ENCODE results near the gene MAB21L2.

Gene MAB21L2

GRCh38 chr4:150578745-150579501 is 3.0 kb upstream of the MAB21L2 start (continued):
- TF ChIP-seq, protein P1, sequence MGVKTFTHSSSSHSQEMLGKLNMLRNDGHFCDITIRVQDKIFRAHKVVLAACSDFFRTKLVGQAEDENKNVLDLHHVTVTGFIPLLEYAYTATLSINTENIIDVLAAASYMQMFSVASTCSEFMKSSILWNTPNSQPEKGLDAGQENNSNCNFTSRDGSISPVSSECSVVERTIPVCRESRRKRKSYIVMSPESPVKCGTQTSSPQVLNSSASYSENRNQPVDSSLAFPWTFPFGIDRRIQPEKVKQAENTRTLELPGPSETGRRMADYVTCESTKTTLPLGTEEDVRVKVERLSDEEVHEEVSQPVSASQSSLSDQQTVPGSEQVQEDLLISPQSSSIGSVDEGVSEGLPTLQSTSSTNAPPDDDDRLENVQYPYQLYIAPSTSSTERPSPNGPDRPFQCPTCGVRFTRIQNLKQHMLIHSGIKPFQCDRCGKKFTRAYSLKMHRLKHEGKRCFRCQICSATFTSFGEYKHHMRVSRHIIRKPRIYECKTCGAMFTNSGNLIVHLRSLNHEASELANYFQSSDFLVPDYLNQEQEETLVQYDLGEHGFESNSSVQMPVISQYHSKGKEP (tag by site-specific recombination; IDR thresholded peaks at IDR 0.05) = no peak
- TF ChIP-seq ZNF664 (tag by site-specific recombination; IDR thresholded peaks at IDR 0.05) (0 out of 2 replicates have a peak, but pooled peaks have one; percentile 20), ZNF747 (tag by site-specific recombination; IDR thresholded peaks at IDR 0.05) (no peak), ZNF366 (tag by site-specific recombination; conservative IDR thresholded peaks at IDR 0.05) (peak; percentile 45; the same call in 1 of the 2 replicates), ZBTB17 (tag by site-specific recombination; IDR thresholded peaks at IDR 0.05) (peak; percentile 19; the same call in 1 of the 2 replicates), IKZF3 (tag by site-specific recombination; IDR thresholded peaks at IDR 0.05) (0 out of 2 replicates have a peak, but pooled peaks have one; percentile 6)
- TF ChIP-seq, protein P2, sequence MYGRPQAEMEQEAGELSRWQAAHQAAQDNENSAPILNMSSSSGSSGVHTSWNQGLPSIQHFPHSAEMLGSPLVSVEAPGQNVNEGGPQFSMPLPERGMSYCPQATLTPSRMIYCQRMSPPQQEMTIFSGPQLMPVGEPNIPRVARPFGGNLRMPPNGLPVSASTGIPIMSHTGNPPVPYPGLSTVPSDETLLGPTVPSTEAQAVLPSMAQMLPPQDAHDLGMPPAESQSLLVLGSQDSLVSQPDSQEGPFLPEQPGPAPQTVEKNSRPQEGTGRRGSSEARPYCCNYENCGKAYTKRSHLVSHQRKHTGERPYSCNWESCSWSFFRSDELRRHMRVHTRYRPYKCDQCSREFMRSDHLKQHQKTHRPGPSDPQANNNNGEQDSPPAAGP (tag by site-specific recombination; IDR thresholded peaks at IDR 0.05) = peak; percentile 20; the same call in 1 of the 2 replicates

- Histone ChIP-seq H3K27ac (ENCODE audit: extremely low read depth, low read depth, low read length) (peak overlapping the region; percentile 24; the same call in 1 of the 2 replicates), H3K36me3 (ENCODE audit: control insufficient read depth in 2 of 2, insufficient read depth in 1 of 2, low read length in 2 of 2) (peaks cover 0 to 12% of the 10 kb centered on the region in 2 experiments; a peak in 1 of 3 replicates), H3K4me1 (ENCODE audit: control insufficient read depth, insufficient read depth, low read length) (no peaks in the 10 kb centered on the region), H3K9me3 (ENCODE audit: control insufficient read depth, insufficient read depth, low read depth, low read length) (no peaks in the 10 kb centered on the region), H3K4me3 (ENCODE audit: low read depth, low read length) (peak overlapping the region; percentile 42)
- ChIA-PET CTCF (interaction anchor here (0.9 kb wide), 1 partner anchor 282 kb away, joined by 4 read pairs; no protein-coding TSS in a partner anchor), POLR2A (no interaction called here)
- TF ChIP-seq ZNF76 (tag by site-specific recombination; IDR thresholded peaks at IDR 0.05; ENCODE audit: borderline replicate concordance, low read depth) = 0 out of 2 replicates have a peak, but pooled peaks have one; percentile 19
- TF ChIP-seq ZNF2 (tag by site-specific recombination; IDR thresholded peaks at IDR 0.05) = peak; percentile 39; the same call in 1 of the 2 replicates
- peak; percentile 65 for TF ChIP-seq CTCF (tag by site-specific recombination; IDR thresholded peaks at IDR 0.05)
- TF ChIP-seq SP3 (tag by site-specific recombination; IDR thresholded peaks at IDR 0.05) = peak; percentile 50; the same call in 1 of the 2 replicates
- peak; percentile 71 for TF ChIP-seq ZBTB20 (tag by site-specific recombination; IDR thresholded peaks at IDR 0.05)
- TF ChIP-seq ZNF777 (tag by site-specific recombination; IDR thresholded peaks at IDR 0.05; ENCODE audit: borderline replicate concordance) = no peak
- peak; percentile 28; the same call in 1 of the 2 replicates for TF ChIP-seq ZIC2 (tag by site-specific recombination; IDR thresholded peaks at IDR 0.05)
- no peak for TF ChIP-seq ZNF830 (tag by site-specific recombination; IDR thresholded peaks at IDR 0.05; ENCODE audit: low read depth)
- TF ChIP-seq ZNF561 (tag by site-specific recombination; IDR thresholded peaks at IDR 0.05; ENCODE audit: borderline replicate concordance) = 0 out of 2 replicates have a peak, but pooled peaks have one; percentile 29
- TF ChIP-seq KLF9 (tag by site-specific recombination; IDR thresholded peaks at IDR 0.05; ENCODE audit: low read depth) = no peak
- peak; percentile 48 for TF ChIP-seq SP2 (tag by site-specific recombination; IDR thresholded peaks at IDR 0.05)
- TF ChIP-seq ZNF600 (tag by site-specific recombination; IDR thresholded peaks at IDR 0.05) = peak; percentile 53; the same call in 1 of the 2 replicates
- 0 out of 2 replicates have a peak, but pooled peaks have one; percentile 43 for TF ChIP-seq ZBTB17 (tag by site-specific recombination; IDR thresholded peaks at IDR 0.05)
- no peak for TF ChIP-seq ZNF155 (tag by site-specific recombination; IDR thresholded peaks at IDR 0.05)
- TF ChIP-seq ZNF394 (tag by site-specific recombination; IDR thresholded peaks at IDR 0.05; ENCODE audit: borderline replicate concordance) = peak; percentile 83; the same call in 1 of the 2 replicates
- TF ChIP-seq ZNF843 (tag by site-specific recombination; IDR thresholded peaks at IDR 0.05) = no peak
- no peak for TF ChIP-seq ZNF37A (tag by site-specific recombination; IDR thresholded peaks at IDR 0.05)
- 0 out of 2 replicates have a peak, but pooled peaks have one; percentile 53 for TF ChIP-seq PRDM10 (tag by site-specific recombination; IDR thresholded peaks at IDR 0.05)
- 0 out of 2 replicates have a peak, but pooled peaks have one; percentile 6 for TF ChIP-seq EGR2 (tag by site-specific recombination; IDR thresholded peaks at IDR 0.05; ENCODE audit: low read depth)
- TF ChIP-seq ZBTB8A (tag by site-specific recombination; IDR thresholded peaks at IDR 0.05) = peak; percentile 76
- TF ChIP-seq ZNF366 (tag by site-specific recombination; conservative IDR thresholded peaks at IDR 0.05) = peak; percentile 27; the same call in 1 of the 2 replicates
These were observed 2.3 kb upstream of the MAB21L2 start for GRCh38 chr4:150579551-150580234.

Data from HEK293 (cell line).